OCI-LY1 (cell line): ENCODE data around the gene RNF138.

ENCODE experiments used
- H2AFZ ChIP-seq: fragments of 200-600 bp; sonication (generic), shearing (Covaris generic); 2 replicates; pipeline ENCODE4 v1.6.0; 2014; ENCODE audit warnings: antibody characterized with exemption, mild to moderate bottlenecking, low read length
- H3F3A ChIP-seq: fragments of 200-600 bp; sonication (generic), shearing (Covaris generic); 2 replicates; pipeline ENCODE4 v1.6.0; 2014; ENCODE audit warnings: mild to moderate bottlenecking, antibody characterized with exemption, low read length, moderate library complexity; ENCODE audit not compliant: insufficient read depth
- H3K27ac ChIP-seq: fragments of 200-600 bp; sonication (generic); 2 replicates; pipeline ENCODE4 v1.5.1; 2014; ENCODE audit warnings: low read length, mixed run types, mild to moderate bottlenecking, low read depth; ENCODE audit not compliant: poor library complexity, severe bottlenecking
- H3K27me3 ChIP-seq: fragments of 200-600 bp; sonication (generic); 2 replicates; pipeline ENCODE4 v1.6.0; 2014; ENCODE audit warnings: antibody characterized with exemption, mild to moderate bottlenecking, low read length, moderate library complexity; ENCODE audit not compliant: insufficient read depth
- H3K36me3 ChIP-seq: fragments of 200-600 bp; sonication (generic); 2 replicates; pipeline ENCODE4 v1.6.1; 2014; ENCODE audit warnings: mild to moderate bottlenecking, antibody characterized with exemption, low read length, moderate library complexity, mixed read lengths; ENCODE audit not compliant: insufficient read depth
- H3K4me1 ChIP-seq: fragments of 200-600 bp; sonication (generic); 2 replicates; pipeline ENCODE4 v1.5.1; 2014; ENCODE audit warnings: mild to moderate bottlenecking, low read length, moderate library complexity; ENCODE audit not compliant: insufficient read depth, severe bottlenecking
- H3K4me2 ChIP-seq: fragments of 200-600 bp; sonication (generic), shearing (Covaris generic); 2 replicates; pipeline ENCODE4 v1.6.1; 2014; ENCODE audit warnings: low read length
- H3K4me3 ChIP-seq: fragments of 200-600 bp; sonication (generic); 2 replicates; pipeline ENCODE4 v1.5.1; 2014; ENCODE audit warnings: low read length, low read depth, mild to moderate bottlenecking, mixed read lengths; ENCODE audit not compliant: poor library complexity, severe bottlenecking
- H3K79me2 ChIP-seq: fragments of 200-600 bp; shearing (Covaris generic); 2 replicates; pipeline ENCODE4 v1.6.1; 2016; ENCODE audit warnings: mixed run types, low read length, mixed read lengths; ENCODE audit not compliant: insufficient read depth
- H3K9ac ChIP-seq: fragments of 200-600 bp; sonication (generic), shearing (Covaris generic); 2 replicates; pipeline ENCODE4 v1.6.1; 2014; ENCODE audit warnings: mild to moderate bottlenecking, low read length, mixed read lengths
- H3K9me2 ChIP-seq: fragments of 200-600 bp; sonication (generic), shearing (Covaris generic); 2 replicates; pipeline ENCODE4 v1.6.1; 2014; ENCODE audit warnings: low read depth, mild to moderate bottlenecking, low read length, mixed read lengths
- H3K9me3 ChIP-seq: fragments of 200-600 bp; shearing (Covaris generic); 2 replicates; pipeline ENCODE4 v1.6.1; 2014; ENCODE audit warnings: low read length, mixed read lengths
- H4K20me1 ChIP-seq: fragments of 200-600 bp; sonication (generic), shearing (Covaris generic); 2 replicates; pipeline ENCODE4 v1.6.0; 2016; ENCODE audit warnings: mild to moderate bottlenecking, low read length; ENCODE audit not compliant: insufficient read depth
- CTCF ChIP-seq: fragments of 200-600 bp; sonication (generic), shearing (Covaris generic); IDR thresholded peaks from 2 replicates; pipeline ENCODE4 v1.5.1; 2017; ENCODE audit warnings: mild to moderate bottlenecking, antibody characterized with exemption, low read length, moderate library complexity, mixed read lengths
- EZH2 ChIP-seq: fragments of 200-600 bp; sonication (generic), shearing (Covaris generic); IDR thresholded peaks from 2 replicates; pipeline ENCODE4 v1.8.0; 2017; ENCODE audit warnings: borderline replicate concordance, mixed run types, mild to moderate bottlenecking, antibody characterized with exemption, low read length, moderate library complexity, mixed read lengths

The RNF138 gene

GRCh38 chr18:32091724-32092421 is at the start of gene RNF138:
RNF138 (plus strand) TSS chr18:32091874; CDS start chr18:32092777, 903 bp downstream.
- peak within 1 kb of the TSS; percentile 89 for H3K4me3 ChIP-seq
- TF ChIP-seq EZH2: no peak
- no peak for TF ChIP-seq CTCF
- H3K79me2 ChIP-seq: peaks cover 40% of the 10 kb centered on the region
- no peaks in the 10 kb centered on the region for H3K9me3 ChIP-seq
- H3K27me3 ChIP-seq: no peaks in the 10 kb centered on the region
- H3F3A ChIP-seq: no peaks in the 10 kb centered on the region
- H3K27ac ChIP-seq: peak within 1 kb of the TSS; percentile 81
- no peaks in the 10 kb centered on the region for H4K20me1 ChIP-seq
- H3K36me3 ChIP-seq: peaks cover 25% of the 10 kb centered on the region; the same call in 1 of the 2 replicates
- H3K9ac ChIP-seq: peak within 1 kb of the TSS; percentile 88
- peak within 1 kb of the TSS; percentile 95 for H3K4me2 ChIP-seq
- no peaks in the 10 kb centered on the region for H3K9me2 ChIP-seq
- H2AFZ ChIP-seq: peak within 1 kb of the TSS; percentile 79
- peaks cover 28% of the 10 kb centered on the region for H3K4me1 ChIP-seq

- H3K9me2 ChIP-seq: no peaks in the 10 kb centered on the region
- no peaks in the 10 kb centered on the region for H3K79me2 ChIP-seq
- H3F3A ChIP-seq: no peaks in the 10 kb centered on the region
- no peak overlapping the region for H3K4me2 ChIP-seq
- no peaks in the 10 kb centered on the region for H3K9me3 ChIP-seq
- no peak overlapping the region for H3K27ac ChIP-seq
- no peak for TF ChIP-seq EZH2
- H3K4me3 ChIP-seq: no peak overlapping the region
- no peak overlapping the region for H3K9ac ChIP-seq
- H4K20me1 ChIP-seq: no peaks in the 10 kb centered on the region
- H3K4me1 ChIP-seq: no peaks in the 10 kb centered on the region
- H3K36me3 ChIP-seq: no peaks in the 10 kb centered on the region; the same call in 1 of the 2 replicates
- H2AFZ ChIP-seq: no peak overlapping the region
- no peaks in the 10 kb centered on the region for H3K27me3 ChIP-seq
Measured at GRCh38 chr18:32042337-32042736, 49.3 kb upstream of the RNF138 start.

- no peaks in the 10 kb centered on the region for H4K20me1 ChIP-seq
- H3K27me3 ChIP-seq: no peaks in the 10 kb centered on the region
- TF ChIP-seq CTCF: no peak
- no peak for TF ChIP-seq EZH2
- no peak overlapping the region for H3K27ac ChIP-seq
- H3K79me2 ChIP-seq: no peaks in the 10 kb centered on the region
- H3K4me1 ChIP-seq: no peaks in the 10 kb centered on the region
- H3K4me3 ChIP-seq: no peak overlapping the region
- no peaks in the 10 kb centered on the region for H3F3A ChIP-seq
- no peak overlapping the region for H2AFZ ChIP-seq
- no peak overlapping the region for H3K4me2 ChIP-seq
- no peaks in the 10 kb centered on the region; the same call in 1 of the 2 replicates for H3K36me3 ChIP-seq
- H3K9me2 ChIP-seq: no peaks in the 10 kb centered on the region
- H3K9ac ChIP-seq: no peak overlapping the region
- H3K9me3 ChIP-seq: no peaks in the 10 kb centered on the region
Measured at GRCh38 chr18:32048507-32049091, 43.1 kb upstream of the RNF138 start.
